GM19467 (cell line): ENCODE measurements around the gene FAM47A.

Source experiments
- ATAC-seq: cut with Tn5 transposase; IDR thresholded peaks from one replicate; pipeline ENCODE4 v1.9.1; 2021; ENCODE audit warnings: mild to moderate bottlenecking, moderate library complexity; ENCODE audit not compliant: unreplicated experiment

The FAM47A gene

GRCh38 chrX:34132028-34132427 is at the start of gene FAM47A:
Gene FAM47A, minus strand, starts transcription at chrX:34132314. Its CDS starts 36 bp downstream, at chrX:34132278.
- ATAC-seq: no peak

GRCh38 chrX:34147345-34147744 is 15.2 kb upstream of the FAM47A start:
- ATAC-seq: no peak

- ATAC-seq: no peak
These were observed 14.8 kb upstream of the FAM47A start for GRCh38 chrX:34146906-34147305.

- ATAC-seq: no peak
These were observed 12.1 kb upstream of the FAM47A start for GRCh38 chrX:34144246-34144645.

- ATAC-seq: no peak
These were observed 8.7 kb upstream of the FAM47A start for GRCh38 chrX:34140816-34141215.

GRCh38 chrX:34130980-34131744 is 952 bp downstream of the FAM47A start:
- ATAC-seq: no peak

GRCh38 chrX:34130501-34130900 is 1.6 kb downstream of the FAM47A start:
- no peak for ATAC-seq

- ATAC-seq: no peak
These were observed 6.1 kb downstream of the FAM47A start for GRCh38 chrX:34126011-34126410.

GRCh38 chrX:34119122-34119521 is 13.0 kb downstream of the FAM47A start:
- ATAC-seq: no peak

- ATAC-seq: no peak
These were observed 19.7 kb downstream of the FAM47A start for GRCh38 chrX:34112459-34112858.
